NCI-H128 (cell line): ENCODE data around the gene VASH1.

Source experiments
- DNase-seq: peaks from one replicate; lab custom pipeline; 2025; ENCODE audit not compliant: unreplicated experiment; lab: John Stamatoyannopoulos, UW

VASH1 gene

DNA sequence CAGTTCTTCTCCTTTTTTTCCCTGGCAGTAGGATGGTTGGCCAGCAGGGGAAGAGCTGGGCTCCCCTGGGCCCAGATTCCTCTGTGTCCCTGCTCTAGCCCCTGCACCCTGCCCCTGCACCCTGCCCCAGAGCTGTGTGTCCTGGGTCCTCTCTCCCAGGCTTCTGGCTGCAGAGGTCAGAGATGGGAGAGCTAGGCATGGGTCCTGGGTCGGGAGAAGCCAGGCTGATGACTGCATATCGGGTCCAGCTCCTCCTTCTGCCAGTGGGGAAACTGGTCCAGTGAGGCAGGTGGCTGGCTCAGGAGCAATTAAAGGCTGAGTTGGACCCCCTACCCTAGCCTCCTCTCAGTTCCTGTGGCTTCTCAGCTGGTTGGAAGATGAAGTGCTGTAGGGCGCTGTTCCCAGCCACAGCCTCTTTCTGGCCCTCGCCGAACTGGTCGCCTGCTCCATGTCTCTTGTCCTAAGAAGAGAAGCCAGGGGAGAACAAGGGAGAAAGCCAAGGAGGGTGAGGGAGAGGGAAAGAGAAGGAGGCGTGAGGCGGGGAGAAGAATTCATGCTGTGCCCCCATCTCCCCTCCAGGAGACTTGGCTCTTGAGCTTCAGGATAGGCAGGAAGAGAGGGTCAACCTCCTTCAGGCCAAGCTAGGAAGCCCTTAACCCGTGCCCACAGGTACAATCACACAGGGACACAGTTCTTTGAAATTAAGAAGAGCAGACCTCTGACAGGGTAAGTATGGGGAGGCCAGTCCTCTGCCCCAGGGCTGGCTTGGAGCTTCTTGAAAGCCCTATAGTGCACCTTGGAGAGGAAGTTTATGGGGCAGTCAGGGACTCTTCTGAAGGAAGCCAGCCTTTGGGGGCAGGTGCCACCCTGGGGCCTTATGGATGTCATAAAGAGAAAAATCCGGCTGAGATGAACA lies 9.5 kb downstream of the VASH1 start:
- no peak for DNase-seq

DNA sequence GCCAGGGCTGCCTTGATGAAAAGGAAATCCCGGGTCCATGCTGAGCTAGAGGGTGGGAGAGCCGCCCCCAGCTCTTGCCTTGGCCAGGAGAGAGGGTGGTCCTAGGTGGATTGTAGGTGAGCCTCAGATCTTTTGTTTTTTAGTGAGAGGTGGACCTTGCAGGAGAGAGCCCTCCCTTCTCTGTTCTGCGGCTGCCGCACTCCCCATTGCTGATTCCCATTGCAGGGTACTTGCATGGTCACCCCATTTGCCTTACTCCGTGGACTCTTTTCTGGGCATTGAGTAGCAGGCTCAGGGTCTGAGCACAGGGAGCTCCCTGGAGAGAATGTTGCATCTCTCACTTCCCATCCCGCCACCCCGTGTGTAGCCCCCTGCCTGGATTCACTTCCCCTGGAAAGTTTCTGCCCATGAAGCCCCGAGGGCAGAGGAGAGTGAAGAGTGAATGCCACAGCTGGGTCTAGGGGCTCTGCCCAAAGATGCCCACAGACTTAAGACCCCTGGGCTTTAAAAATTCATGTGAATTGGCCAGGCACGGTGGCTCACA lies 10.2 kb downstream of the VASH1 start:
- DNase-seq, result no peak

DNA sequence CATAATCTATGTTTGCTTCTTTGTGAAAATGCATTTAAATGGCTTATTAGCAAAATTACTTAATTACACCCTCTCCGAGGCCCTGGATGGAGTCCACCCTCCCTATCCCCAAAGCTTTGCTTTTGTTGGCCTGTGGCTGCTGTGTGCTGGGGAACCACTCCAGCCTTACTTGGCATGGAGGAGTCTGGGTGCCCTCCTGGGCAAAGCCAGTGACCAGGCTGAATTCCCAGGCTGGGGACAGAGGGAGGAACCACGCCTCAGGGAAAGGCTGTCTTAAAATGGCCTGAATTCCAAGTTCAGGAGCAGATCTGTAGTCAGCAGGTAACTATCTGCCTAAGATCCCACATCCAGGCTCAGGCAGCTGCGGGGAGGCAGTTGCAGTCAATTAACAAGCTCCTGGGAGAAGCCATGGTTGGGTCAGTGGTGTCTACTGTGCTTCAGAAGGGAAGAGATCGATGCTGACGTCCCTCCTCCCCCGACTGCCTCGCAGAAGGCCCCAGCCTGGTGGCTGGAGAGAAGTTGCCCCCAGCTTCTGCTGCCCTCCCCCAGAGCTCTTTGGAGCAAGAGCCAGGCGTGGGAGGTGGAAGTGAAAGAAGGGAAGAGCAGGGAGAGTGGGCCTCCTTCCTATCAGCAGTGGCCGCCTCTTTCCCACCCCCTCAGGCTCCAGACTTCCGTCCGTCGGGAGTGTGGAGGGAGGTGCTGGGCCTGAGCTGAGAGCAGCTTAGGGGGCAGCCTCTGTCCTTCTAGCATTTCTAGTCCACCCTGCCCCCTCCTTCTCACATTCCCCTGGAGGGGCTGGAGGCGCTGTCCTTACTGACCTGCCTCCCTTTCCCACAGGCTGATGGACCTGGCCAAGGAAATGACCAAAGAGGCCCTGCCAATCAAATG lies 11.3 kb downstream of the VASH1 start:
- no peak for DNase-seq

DNA sequence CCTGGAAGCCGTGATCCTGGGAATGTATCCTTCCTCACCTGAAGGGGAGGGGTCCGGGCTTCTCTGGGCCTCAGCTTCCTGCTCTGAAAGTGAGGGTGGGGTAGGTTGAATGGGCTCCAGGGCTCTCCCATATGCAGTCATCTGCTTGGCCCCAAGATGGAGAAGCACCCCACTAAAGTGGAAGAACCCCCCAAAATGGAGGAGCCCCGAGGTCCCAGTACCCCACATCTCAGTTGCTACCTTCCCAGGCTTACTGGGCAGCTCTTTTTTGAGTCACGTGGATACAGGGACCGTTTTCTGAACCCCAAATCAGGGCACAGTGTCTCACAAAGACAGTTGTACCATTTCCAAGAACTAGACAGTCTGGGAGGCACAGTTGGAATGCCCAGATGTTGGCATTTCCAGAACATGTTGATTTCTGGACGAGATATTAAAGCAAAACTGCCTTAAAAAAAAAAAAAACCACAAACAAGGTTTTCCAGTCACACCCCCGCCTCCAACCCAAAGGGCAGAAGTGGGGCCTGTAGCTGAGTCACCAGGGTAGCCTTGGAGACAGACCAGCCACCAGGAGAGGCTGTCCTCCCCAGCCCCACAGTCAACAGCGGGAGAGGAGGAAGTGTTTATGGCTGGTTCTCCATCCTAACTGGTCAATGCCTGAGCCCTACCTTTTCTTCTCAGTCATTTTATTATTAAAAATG lies 12.1 kb downstream of the VASH1 start:
- no peak for DNase-seq

DNA sequence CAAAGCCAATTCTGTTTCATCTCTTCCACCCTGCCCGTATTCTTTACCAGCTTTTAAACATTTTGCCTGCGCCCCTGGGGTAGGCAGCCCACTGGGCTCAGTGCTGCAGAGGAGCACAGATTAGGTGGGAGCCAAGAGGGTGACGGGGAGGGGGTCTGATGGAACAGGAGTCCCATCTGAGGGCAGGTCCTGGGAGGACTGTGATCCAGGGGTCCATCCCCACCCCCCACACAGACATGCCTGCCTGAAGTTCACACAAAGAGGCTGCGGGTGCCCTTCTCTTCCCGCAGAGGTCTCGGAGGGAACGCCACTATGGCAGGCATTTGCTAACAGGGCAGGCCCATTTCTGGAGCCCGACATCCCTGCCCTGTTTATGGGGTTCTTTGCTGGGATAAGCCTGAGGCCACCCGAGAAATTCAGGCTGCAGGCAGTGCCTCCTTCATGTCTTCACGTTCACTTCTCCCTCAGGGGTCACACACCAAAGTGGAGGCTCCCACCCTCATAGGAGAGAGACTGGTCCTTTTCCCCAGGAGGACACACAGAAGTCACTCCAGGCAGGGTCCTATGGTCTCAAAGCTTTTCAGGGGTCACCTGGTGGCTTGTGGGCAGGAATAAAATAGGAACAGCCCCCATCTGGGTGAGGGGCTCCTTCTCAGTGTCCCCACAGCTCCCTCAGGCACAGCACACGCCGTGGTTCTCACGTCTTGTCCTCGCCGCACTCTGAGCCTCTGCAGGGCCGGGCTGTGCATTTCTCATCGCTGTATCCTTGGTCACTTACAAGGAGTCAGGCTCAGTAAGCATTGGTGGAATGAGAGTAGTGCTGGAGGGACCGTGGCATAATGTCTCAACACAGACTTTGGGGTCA lies 12.9 kb downstream of the VASH1 start:
- no peak for DNase-seq

DNA sequence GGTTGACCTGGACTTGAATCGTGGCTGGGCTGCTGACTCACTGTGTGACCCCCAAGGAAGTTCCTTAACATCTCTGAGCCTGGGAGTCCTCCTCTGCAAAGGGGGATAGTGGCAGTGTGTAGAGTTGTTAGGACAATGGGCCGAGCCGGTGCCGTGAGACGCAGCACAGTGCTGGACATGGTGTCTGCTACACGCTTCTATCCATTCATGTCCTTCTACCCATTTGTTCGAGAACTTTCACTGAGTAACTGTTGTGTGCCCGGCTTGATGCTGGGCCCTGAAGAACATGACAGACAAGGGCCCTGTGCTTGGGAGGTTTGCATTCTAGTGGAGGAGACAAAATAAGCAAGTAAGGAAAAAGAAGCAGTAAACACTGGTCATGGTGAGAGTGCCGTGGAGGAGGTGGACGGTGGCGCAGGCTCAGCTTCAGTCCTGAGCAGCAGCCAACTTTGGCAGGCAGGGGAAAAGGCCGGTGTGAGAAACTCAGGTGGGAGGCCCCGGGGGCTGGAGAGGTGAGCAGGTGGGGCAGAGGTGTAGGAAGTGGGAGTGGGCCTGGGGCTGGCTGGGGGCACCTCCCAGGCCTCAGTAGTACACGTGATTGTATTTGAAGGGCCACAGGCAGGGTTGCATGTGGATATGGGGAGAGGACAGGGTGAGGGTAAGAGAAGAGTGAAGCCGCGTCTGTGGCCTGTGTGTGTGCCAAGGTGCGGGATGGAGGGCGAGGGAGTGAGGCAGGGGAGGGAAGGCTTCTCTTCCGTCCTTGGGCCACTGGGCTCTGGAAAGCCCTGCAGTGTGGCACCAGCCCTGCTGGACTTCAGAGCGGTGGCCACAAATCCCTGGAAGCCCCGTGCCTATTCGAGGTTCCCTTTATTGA lies 13.8 kb downstream of the VASH1 start:
- no peak for DNase-seq

DNA sequence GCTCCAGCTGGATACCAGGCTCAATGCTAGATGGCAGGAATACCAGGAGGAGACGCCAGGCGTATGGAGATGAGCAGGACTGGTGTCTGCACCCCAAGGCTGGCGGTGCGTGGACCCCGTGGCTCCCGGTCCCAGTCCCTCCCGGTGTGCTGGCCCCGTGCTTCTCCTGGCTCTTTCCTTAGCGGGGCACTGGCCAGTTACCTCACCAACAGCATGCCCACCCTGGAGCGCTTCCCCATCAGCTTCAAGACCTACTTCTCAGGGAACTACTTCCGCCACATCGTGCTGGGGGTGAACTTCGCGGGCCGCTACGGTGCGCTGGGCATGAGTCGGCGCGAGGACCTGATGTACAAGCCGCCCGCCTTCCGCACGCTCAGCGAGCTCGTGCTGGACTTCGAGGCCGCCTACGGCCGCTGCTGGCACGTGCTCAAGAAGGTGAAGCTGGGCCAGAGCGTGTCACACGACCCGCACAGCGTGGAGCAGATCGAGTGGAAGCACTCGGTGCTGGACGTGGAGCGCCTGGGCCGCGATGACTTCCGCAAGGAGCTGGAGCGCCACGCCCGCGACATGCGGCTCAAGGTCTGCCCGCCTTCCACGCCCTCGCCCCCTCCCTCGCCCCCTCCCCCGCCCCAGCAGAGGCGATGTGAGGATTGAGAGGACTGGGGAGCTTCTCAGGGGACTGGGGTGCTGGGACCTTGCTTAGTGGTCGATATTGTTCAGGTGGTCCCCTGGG lies 14.6 kb downstream of the VASH1 start:
- no peak for DNase-seq

DNA sequence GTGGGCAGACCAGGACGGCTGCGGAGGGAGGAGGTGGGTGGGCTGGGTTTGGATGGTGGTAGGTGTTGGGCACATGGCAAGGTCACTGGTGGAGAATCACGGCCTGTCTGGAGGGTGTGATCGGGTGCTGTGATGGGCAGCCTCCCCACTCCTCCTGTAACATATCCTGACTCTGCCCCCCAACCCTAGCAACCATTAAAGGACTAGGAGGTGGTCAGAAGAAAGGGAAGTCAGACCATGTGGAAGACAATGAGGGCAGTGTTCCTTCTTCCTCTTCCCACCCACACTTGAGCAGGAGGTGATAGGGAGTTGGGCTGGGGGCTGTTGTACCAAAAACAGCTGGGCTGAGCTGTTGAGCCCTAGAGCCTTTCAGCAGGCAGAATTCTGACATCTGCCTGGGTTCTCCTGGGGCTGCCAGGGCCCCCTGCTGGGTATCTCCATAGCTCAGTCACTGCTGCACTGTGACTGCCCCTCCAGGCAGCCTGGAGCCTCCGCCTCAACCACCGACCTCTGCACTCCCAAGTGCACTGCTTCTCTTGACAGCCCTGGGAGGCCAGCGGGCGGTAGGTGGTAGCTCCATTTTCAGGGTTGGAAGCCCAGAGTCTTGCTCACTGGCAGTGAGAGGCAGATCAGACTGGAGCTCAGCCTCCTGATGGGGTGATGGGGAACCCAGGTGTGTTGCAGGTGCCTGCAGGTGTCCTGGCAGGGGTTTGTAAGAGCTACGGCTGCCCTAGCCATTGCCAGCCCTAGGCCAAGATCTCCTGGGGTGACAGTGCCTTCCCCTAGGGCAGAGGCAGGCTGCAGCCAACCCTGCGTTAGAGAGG lies 15.4 kb downstream of the VASH1 start:
- no peak for DNase-seq

DNA sequence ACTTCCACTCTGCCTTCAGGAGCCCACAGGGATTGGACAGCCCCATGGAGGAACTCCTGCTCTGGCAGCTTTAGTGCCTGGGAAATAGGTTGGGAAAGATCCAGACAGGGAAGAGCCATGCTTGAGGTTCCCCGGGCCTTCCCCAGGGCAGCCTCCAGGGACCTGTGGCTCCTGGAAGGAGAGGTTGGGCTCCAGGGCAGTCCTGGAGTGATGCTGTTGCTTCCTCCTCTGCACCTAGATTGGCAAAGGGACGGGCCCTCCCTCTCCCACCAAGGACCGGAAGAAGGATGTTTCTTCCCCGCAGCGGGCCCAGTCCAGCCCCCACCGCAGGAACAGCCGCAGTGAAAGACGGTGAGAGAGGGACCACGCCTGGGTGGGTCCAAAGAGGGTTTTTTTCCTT lies 16.5 kb downstream of the VASH1 start:
- no peak for DNase-seq

DNA sequence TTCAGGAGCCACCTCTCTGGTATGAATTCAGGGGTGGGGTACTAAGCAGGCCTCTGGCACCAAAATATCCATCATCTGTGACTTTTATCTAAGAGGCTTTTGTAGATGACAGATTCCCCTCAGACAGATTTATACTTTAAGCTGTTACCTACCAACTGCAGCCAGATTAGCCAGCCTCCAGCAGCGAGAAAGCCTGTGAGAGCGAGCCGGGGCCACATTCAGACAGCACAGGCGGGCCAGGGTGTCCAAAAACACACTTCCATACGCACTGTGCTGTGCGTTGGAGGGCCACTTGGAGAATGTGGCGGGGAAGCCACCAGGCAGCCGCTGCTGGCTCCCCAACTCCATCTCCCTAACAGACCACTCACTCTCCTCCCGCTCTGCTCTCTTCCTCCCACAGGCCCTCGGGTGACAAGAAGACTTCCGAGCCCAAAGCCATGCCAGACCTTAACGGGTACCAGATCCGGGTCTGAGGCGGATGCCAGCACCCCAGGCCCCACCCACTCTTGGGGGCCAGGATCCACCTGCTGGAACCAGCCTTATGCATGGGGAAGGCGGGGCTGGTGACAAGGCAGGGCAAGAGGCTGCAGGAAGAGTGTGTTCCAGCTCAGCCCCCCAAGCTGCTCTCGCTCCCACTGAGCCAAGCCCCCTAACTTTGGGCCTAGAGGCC lies 17.4 kb downstream of the VASH1 start:
- no peak for DNase-seq

DNA sequence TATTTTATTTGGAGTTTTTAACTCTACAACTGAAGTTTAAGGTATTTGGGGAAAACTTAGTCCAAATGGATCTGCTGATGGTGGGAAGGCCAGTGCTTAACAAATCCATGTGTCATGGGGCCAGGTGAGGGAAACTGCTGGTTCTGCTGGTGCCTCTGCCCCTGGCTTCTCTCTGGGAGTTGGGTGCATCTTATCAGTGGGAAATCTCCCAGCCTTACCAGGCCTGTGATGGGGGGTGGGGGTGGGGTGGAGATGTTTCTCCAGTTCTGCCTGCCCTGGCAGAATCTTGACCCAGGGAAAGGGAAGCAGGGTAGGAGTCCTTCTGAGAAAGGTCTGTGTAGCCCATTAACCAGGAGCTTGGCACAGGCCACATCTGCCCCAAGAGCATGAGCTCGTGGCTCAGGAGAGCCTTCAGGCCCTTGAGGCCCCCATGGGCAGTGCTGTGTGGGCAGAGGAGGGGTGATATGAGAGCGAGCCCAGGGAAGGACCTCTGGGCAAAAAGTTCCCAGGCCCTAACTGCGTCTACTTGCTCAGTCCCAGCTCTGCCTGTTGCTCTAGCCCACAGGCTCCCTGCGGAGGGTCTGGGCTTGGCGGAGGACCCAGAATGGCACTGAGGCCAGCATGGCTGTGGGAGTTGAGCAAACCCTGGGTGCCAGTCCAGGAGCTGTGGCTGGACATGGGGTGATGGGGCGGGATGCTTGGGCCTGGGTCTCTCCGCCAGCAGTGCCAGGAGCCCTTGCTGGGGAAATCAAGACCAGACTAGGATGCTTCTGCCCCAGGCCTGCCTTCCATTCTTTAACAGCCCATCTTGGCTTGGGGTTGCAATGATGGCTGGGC lies 18.2 kb downstream of the VASH1 start:
- DNase-seq, result no peak

DNA sequence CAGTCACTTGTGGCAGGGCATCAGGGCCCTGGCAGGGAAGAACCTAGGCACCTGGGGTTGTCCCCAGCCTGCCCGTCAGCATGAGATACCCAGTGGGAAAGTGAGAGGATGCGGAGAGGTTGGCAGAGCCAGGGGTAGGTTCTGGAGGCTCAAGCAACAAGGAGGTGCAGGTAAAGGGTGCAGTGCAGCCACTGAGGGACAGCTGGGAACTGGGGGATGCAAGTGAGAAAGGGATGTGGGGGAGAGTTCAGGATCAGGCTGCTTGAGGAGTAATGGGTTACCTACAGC lies 18.7 kb downstream of the VASH1 start:
- DNase-seq, result no peak

DNA sequence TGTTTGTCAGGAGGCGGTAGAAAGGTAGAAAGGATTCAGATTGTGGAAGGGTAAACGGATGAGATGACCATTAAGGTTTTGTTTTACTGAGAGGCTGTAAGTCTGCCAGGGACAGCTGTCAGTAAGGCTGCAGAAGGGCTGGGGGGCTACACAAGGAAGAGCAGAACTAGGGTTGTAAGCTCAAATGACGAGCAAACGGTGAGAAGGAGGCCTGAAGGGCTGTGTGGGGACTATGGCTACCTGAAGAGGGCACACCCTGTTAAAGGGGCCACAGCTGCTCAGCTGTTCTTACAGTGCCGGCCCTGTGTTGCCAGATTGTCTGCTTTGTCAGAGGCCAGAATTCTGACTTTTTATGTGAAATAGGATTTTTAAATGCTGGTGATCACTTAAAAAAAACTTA lies 19.1 kb downstream of the VASH1 start:
- DNase-seq, result no peak

DNA sequence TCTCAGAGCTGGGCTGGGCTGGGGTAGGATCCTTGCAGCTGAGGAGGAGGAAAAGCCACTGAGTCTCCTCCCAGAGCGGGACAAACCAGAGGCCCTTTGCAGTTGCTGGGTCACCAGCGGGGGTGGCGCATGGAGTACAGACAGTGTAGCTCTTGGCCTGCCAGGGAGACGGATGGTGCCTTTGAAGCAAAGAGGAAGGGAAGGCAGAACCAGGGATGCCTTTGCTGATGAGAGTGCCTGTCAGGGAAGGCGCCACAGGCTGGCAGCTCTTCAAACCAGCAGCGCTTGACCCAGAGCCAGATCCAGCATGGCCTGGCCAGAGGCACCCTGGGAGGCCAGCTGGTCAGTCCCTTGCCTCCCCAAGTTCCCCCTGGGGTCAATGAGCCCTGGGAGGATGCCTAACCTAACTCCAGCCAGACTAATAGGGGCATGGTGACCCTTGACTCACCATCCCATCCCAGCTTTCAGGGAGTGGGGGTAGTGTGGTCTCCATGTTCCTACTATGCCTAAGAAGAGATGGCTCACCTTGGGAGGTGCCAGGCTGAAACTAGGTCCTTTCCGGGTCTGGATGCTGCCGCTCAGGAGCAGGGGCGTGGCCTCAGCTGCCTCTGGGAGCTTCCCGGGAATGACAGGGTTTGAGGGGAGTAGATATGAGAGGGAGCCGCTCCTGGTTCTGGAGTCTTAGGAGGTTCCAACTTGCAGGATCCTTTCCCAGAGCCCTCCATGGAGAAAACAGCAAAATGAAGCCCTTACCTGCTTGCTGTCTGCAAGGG lies 19.8 kb downstream of the VASH1 start:
- DNase-seq, result no peak

DNA sequence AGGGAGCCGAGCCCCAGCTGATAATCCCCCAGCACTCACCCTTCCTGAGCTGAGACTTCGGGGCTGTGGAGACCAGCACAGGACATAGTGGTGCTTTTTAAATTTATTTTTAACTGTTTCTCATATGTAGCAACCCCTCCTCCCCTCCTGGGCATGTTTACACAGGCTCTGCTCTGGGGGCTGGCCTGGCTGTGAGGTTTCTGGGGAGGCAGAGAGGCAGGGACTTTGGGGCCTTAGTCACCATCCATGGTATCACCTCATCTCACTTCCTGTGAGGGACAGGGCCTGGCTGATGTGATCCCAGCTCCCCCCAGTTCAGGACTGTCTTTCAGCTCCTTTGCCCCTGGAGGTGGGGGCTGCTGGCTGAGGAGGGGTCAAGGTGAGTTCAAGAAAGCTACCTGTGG lies 20.4 kb downstream of the VASH1 start:
- no peak for DNase-seq
